SU-DHL-6 (cell line): ENCODE measurements around the gene CCDC80.

Experiments
- H2AFZ ChIP-seq: fragments of 200-600 bp; sonication (generic); 2 replicates; pipeline ENCODE4 v1.6.1; 2014; ENCODE audit warnings: low read depth, mild to moderate bottlenecking, moderate library complexity, mixed read lengths, antibody characterized with exemption, low read length; ENCODE audit not compliant: severe bottlenecking
- H3F3A ChIP-seq: fragments of 200-600 bp; shearing (Covaris generic); 2 replicates; pipeline ENCODE4 v1.6.0; 2016; ENCODE audit warnings: antibody characterized with exemption, mild to moderate bottlenecking; ENCODE audit not compliant: insufficient read depth
- H3K27ac ChIP-seq: fragments of 200-600 bp; sonication (generic); 2 replicates; pipeline ENCODE4 v1.5.1; 2016; ENCODE audit warnings: low read depth, mild to moderate bottlenecking, low read length, moderate library complexity, mixed read lengths
- H3K27me3 ChIP-seq: fragments of 200-600 bp; sonication (generic), shearing (Covaris generic); 2 replicates; pipeline ENCODE4 v1.6.0; 2014; ENCODE audit warnings: mild to moderate bottlenecking, low read length
- H3K36me3 ChIP-seq: fragments of 200-600 bp; sonication (generic); 2 replicates; pipeline ENCODE4 v1.6.1; 2014; ENCODE audit warnings: mild to moderate bottlenecking, low read length, mixed read lengths
- H3K4me2 ChIP-seq: fragments of 300-600, 200-600 bp; shearing (Covaris generic), sonication (generic); 2 replicates; pipeline ENCODE4 v1.6.0; 2014; ENCODE audit warnings: low read length, low read depth, mild to moderate bottlenecking; ENCODE audit not compliant: poor library complexity, severe bottlenecking
- H3K4me3 ChIP-seq: fragments of 200-600 bp; sonication (generic); 2 replicates; pipeline ENCODE4 v1.5.1; 2014; ENCODE audit warnings: antibody characterized with exemption, low read length, mild to moderate bottlenecking, mixed read lengths; ENCODE audit not compliant: insufficient read depth, poor library complexity, severe bottlenecking
- H3K79me2 ChIP-seq: fragments of 200-600 bp; sonication (generic); 2 replicates; pipeline ENCODE4 v1.6.1; 2014; ENCODE audit warnings: mild to moderate bottlenecking, low read length, moderate library complexity; ENCODE audit not compliant: insufficient read depth
- H3K9ac ChIP-seq: fragments of 200-600 bp; sonication (generic); 2 replicates; pipeline ENCODE4 v1.7.0; 2014; ENCODE audit warnings: mild to moderate bottlenecking, low read length
- H3K9me2 ChIP-seq: fragments of 200-600 bp; sonication (generic); replicated peaks from 2 replicates; pipeline ENCODE4 v1.6.1; 2014; ENCODE audit warnings: low read length; ENCODE audit not compliant: insufficient read depth
- H3K9me3 ChIP-seq: fragments of 200-600 bp; sonication (generic); 2 replicates; pipeline ENCODE4 v1.6.1; 2014; ENCODE audit warnings: low read length, mixed read lengths; ENCODE audit not compliant: insufficient read depth
- H4K20me1 ChIP-seq: fragments of 200-600 bp; sonication (generic); 2 replicates; pipeline ENCODE4 v1.6.1; 2014; ENCODE audit warnings: low read depth, mild to moderate bottlenecking, antibody characterized with exemption, low read length, moderate library complexity, mixed read lengths
- EZH2phosphoT487 ChIP-seq: fragments of 200-600 bp; sonication (generic), shearing (Covaris generic); conservative IDR thresholded peaks from 2 replicates; pipeline ENCODE4 v1.6.1; 2018; ENCODE audit warnings: mild to moderate bottlenecking, antibody characterized with exemption, low read length, moderate library complexity, mixed read lengths
- TF ChIP-seq, protein P1 (sequence below): fragments of 200-600 bp; sonication (generic); IDR thresholded peaks from one replicate; pipeline ENCODE4 v1.5.1; 2017; ENCODE audit warnings: antibody characterized with exemption, mild to moderate bottlenecking, low read length, moderate library complexity; ENCODE audit not compliant: insufficient read depth, poor library complexity, severe bottlenecking

Gene CCDC80, protein sequence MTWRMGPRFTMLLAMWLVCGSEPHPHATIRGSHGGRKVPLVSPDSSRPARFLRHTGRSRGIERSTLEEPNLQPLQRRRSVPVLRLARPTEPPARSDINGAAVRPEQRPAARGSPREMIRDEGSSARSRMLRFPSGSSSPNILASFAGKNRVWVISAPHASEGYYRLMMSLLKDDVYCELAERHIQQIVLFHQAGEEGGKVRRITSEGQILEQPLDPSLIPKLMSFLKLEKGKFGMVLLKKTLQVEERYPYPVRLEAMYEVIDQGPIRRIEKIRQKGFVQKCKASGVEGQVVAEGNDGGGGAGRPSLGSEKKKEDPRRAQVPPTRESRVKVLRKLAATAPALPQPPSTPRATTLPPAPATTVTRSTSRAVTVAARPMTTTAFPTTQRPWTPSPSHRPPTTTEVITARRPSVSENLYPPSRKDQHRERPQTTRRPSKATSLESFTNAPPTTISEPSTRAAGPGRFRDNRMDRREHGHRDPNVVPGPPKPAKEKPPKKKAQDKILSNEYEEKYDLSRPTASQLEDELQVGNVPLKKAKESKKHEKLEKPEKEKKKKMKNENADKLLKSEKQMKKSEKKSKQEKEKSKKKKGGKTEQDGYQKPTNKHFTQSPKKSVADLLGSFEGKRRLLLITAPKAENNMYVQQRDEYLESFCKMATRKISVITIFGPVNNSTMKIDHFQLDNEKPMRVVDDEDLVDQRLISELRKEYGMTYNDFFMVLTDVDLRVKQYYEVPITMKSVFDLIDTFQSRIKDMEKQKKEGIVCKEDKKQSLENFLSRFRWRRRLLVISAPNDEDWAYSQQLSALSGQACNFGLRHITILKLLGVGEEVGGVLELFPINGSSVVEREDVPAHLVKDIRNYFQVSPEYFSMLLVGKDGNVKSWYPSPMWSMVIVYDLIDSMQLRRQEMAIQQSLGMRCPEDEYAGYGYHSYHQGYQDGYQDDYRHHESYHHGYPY

DNA sequence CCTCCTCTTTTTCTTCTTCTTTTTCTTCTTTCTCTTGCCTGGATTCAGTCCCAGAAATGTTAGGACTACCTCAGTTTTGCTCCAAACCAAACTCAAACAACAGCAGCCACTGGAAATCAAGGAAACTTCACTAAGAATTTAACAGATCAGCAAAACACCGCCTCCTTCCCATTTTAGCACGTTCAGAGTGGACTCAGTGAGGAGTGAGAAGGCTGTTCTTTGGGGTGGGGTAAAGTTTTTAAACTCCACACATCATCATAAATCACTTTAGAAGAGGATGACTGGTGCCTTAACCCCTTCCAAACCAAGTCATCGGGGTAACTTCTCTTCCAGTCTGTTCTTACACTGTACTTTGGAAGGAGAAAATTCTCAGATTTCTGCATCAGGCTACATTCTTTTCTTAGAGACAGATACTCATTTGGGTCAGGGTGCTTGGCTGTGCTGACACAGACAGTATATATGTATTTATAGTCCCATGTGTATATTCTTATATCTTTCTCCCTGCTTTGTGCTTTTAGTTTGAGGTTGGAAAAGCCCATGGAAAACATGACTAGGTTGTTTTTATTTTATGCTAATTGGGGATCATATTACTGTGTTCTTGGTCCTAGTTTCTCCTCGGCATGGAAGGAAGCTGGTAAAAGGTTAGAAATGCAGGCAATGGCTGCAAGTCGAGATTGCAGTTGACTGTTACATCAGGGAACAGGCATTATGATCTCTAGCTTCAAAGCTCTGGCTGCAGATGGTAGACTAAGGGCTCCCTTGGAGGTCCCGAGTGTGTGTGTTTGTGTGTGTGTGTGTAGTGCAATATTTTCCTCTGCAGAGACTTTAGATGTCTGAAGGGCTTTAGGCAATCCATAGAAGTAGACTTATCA is at the start of gene CCDC80:
CCDC80 (minus strand) TSS at position 214 of the 872 bp plus-strand sequence. CDS start 1,238 bp downstream, outside the sequence.
- Histone ChIP-seq H3K27ac (no peak within 1 kb of the TSS), H3K27me3 (no peaks in the 10 kb centered on the region), H3K4me3 (no peak within 1 kb of the TSS), H3K79me2 (no peaks in the 10 kb centered on the region), H3F3A (no peaks in the 10 kb centered on the region), H3K9ac (no peak within 1 kb of the TSS), H3K9me2 (no peaks in the 10 kb centered on the region), H2AFZ (no peak within 1 kb of the TSS), H4K20me1 (no peaks in the 10 kb centered on the region), H3K36me3 (no peaks in the 10 kb centered on the region), H3K9me3 (no peaks in the 10 kb centered on the region), H3K4me2 (no peak within 1 kb of the TSS)
- no peak for TF ChIP-seq EZH2phosphoT487
- TF ChIP-seq, protein P1, sequence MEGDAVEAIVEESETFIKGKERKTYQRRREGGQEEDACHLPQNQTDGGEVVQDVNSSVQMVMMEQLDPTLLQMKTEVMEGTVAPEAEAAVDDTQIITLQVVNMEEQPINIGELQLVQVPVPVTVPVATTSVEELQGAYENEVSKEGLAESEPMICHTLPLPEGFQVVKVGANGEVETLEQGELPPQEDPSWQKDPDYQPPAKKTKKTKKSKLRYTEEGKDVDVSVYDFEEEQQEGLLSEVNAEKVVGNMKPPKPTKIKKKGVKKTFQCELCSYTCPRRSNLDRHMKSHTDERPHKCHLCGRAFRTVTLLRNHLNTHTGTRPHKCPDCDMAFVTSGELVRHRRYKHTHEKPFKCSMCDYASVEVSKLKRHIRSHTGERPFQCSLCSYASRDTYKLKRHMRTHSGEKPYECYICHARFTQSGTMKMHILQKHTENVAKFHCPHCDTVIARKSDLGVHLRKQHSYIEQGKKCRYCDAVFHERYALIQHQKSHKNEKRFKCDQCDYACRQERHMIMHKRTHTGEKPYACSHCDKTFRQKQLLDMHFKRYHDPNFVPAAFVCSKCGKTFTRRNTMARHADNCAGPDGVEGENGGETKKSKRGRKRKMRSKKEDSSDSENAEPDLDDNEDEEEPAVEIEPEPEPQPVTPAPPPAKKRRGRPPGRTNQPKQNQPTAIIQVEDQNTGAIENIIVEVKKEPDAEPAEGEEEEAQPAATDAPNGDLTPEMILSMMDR: no peak

DNA sequence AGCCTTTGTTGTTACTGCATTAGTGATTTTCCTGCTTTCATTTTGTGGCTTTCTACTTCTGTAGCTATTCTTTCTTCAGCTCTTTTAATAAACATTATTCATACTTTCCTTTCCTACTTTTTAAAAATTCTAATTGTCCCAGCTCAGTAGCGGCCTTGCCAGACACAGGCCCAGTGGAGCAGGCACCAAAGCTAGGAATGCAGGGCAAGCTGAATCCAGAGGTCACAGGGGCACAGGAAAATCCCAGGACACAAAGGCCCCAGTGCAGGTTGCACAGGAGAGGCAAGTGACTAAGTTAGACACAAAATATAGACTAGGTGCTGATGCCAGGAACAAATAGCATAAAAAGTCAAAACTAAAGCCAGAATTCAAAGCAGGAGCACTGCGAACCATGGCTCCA is 49.0 kb upstream of the CCDC80 start:
- Histone ChIP-seq H3K4me2 (no peak overlapping the region), H3K9me2 (no peaks in the 10 kb centered on the region), H3K9ac (no peak overlapping the region), H3K4me3 (no peak overlapping the region), H3K9me3 (no peaks in the 10 kb centered on the region), H3K36me3 (no peaks in the 10 kb centered on the region), H2AFZ (no peak overlapping the region), H3K27ac (no peak overlapping the region), H3F3A (no peaks in the 10 kb centered on the region), H3K79me2 (no peaks in the 10 kb centered on the region), H3K27me3 (no peaks in the 10 kb centered on the region), H4K20me1 (no peaks in the 10 kb centered on the region)
- TF ChIP-seq EZH2phosphoT487: no peak
- TF ChIP-seq, protein P1: no peak

DNA sequence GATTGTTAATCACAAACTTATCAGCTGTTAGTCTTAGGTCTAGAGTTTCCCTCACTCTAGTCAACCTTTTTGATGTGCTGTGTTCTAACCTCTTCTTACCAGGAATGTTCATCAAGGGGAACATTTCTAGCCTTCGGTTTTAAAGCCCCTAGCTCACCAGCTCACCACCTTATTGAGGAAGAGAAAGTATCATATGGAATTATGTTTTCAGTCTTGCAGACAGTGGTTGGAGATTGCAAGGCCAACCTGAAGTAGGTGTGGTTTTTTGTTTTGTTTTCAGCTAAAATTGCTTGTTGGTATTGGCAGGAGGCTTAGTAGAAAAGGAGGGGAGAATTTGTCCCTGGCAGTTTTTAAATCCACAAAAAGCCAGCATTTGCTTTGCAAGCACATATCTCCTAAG is 48.4 kb upstream of the CCDC80 start:
- Histone ChIP-seq H2AFZ (no peak overlapping the region), H4K20me1 (no peaks in the 10 kb centered on the region), H3F3A (no peaks in the 10 kb centered on the region), H3K4me2 (no peak overlapping the region), H3K9me2 (no peaks in the 10 kb centered on the region), H3K36me3 (no peaks in the 10 kb centered on the region), H3K79me2 (no peaks in the 10 kb centered on the region), H3K9me3 (no peaks in the 10 kb centered on the region), H3K9ac (no peak overlapping the region), H3K27ac (no peak overlapping the region), H3K27me3 (no peaks in the 10 kb centered on the region), H3K4me3 (no peak overlapping the region)
- no peak for TF ChIP-seq EZH2phosphoT487
- TF ChIP-seq, protein P1: no peak
